ENCODE results near the gene MRPS27. TPM values are rescaled to one million over a fixed set of nuclear protein-coding genes. Genes with fewer than 3 reads are reported as not detected.

The MRPS27 gene
- total and polyA plus RNA-seq, 2 of the 13 experiments (the other 11 are each of a cell fraction or from before 2014, with no cell fraction given): 71.8 to 115 TPM

GRCh38 chr5:72351376-72351775 is 31.3 kb upstream of the MRPS27 start:
- ChIA-PET CTCF (ENCODE audit: low intra/inter-chr PET ratio, low total read pairs) (no interaction called here), POLR2A (no interaction called here)
- H3K9me3 ChIP-seq (ENCODE audit: low read length): no peaks in the 10 kb centered on the region
- no peaks in the 10 kb centered on the region for H3K79me2 ChIP-seq (ENCODE audit: insufficient read depth, low read length)
- H3K4me2 ChIP-seq (ENCODE audit: low read depth, low read length): no peak overlapping the region
- no peak overlapping the region for H3K27ac ChIP-seq (ENCODE audit: extremely low read length, insufficient read depth, low read length)
- no peaks in the 10 kb centered on the region for H3K27me3 ChIP-seq (ENCODE audit: control insufficient read depth in 1 of 2, insufficient read depth in 2 of 2, low read length in 2 of 2)
- H2AFZ ChIP-seq (ENCODE audit: low read length): no peak overlapping the region
- FAIRE-seq (no peak), DNase-seq (ENCODE audit: low spot score) (no peak), ATAC-seq (no peak)
- no peaks in the 10 kb centered on the region; a peak in 2 of 5 replicates for H3K36me3 ChIP-seq (replicated peaks in 1 of 2; ENCODE audit: control insufficient read depth in 1 of 2, insufficient read depth in 2 of 2, low read length in 2 of 2)
- no peak overlapping the region for H3K4me3 ChIP-seq (replicated peaks in 1 of 3; ENCODE audit: insufficient read depth in 1 of 3, low read depth in 2 of 3, low read length in 3 of 3)
- intact Hi-C loops (cut with micrococcal nuclease; ENCODE audit: unreplicated experiment) (no loop called here), in situ Hi-C loops (cut with HindIII; ENCODE audit: extremely low pct_ligation_motif_present, low pct_unique_long_range_greater_than_20kb) (no loop called here)
- H3K4me1 ChIP-seq (ENCODE audit: insufficient read depth, low read length): peaks cover 6% of the 10 kb centered on the region
- no peaks in the 10 kb centered on the region for H4K20me1 ChIP-seq (ENCODE audit: insufficient read depth, low read length)
- H3K9ac ChIP-seq (ENCODE audit: insufficient read depth, low read depth, low read length): no peak overlapping the region
- TF ChIP-seq ATF7 (IDR thresholded peaks at IDR 0.05) (no peak), ATF7 (CRISPR knock-in tag; IDR thresholded peaks at IDR 0.05) (no peak), SSRP1 (CRISPR knock-in tag; IDR thresholded peaks at IDR 0.05) (no peak), ASH2L (IDR thresholded peaks at IDR 0.05; ENCODE audit: insufficient read length, low read depth, low read length) (no peak), ZNF138 (CRISPR knock-in tag; IDR thresholded peaks at IDR 0.05; ENCODE audit: low read depth) (no peak)
- WGBS (ENCODE audit: low lambda C conversion rate): 100% methylated on average over 2 of the region's 2 CpGs
- no TSS peak for BruUV-seq (replicated peaks)

GRCh38 chr5:72347801-72348308 is 27.8 kb upstream of the MRPS27 start:
- 96% methylated on average over 4 of the region's 4 CpGs for WGBS (ENCODE audit: low lambda C conversion rate)
- H3K4me2 ChIP-seq (ENCODE audit: low read depth, low read length): no peak overlapping the region
- in situ Hi-C loops (cut with HindIII; ENCODE audit: extremely low pct_ligation_motif_present, low pct_unique_long_range_greater_than_20kb): no loop called here
- intact Hi-C loops (cut with micrococcal nuclease; ENCODE audit: unreplicated experiment): no loop called here
- no TSS peak for BruUV-seq (replicated peaks)
- H3K4me3 ChIP-seq (replicated peaks in 1 of 3; ENCODE audit: insufficient read depth in 1 of 3, low read depth in 2 of 3, low read length in 3 of 3): no peak overlapping the region
- H4K20me1 ChIP-seq (ENCODE audit: insufficient read depth, low read length): no peaks in the 10 kb centered on the region
- H3K4me1 ChIP-seq (ENCODE audit: insufficient read depth, low read length): peaks cover 13% of the 10 kb centered on the region
- H3K36me3 ChIP-seq (replicated peaks in 1 of 2; ENCODE audit: control insufficient read depth in 1 of 2, insufficient read depth in 2 of 2, low read length in 2 of 2): peaks cover 3 to 11% of the 10 kb centered on the region in 2 experiments; a peak in 3 of 5 replicates
- ChIA-PET CTCF (ENCODE audit: low intra/inter-chr PET ratio, low total read pairs) (no interaction called here), POLR2A (no interaction called here)
- H3K9ac ChIP-seq (ENCODE audit: insufficient read depth, low read depth, low read length): no peak overlapping the region
- no peak overlapping the region for H3K27ac ChIP-seq (ENCODE audit: extremely low read length, insufficient read depth, low read length)
- no peak overlapping the region for H2AFZ ChIP-seq (ENCODE audit: low read length)
- FAIRE-seq: no peak
- H3K9me3 ChIP-seq (ENCODE audit: low read length): no peaks in the 10 kb centered on the region
- ATAC-seq: no peak
- no peak for DNase-seq (ENCODE audit: low spot score)
- no peaks in the 10 kb centered on the region; a peak in 1 of 5 replicates for H3K27me3 ChIP-seq (ENCODE audit: control insufficient read depth in 1 of 2, insufficient read depth in 2 of 2, low read length in 2 of 2)
- H3K79me2 ChIP-seq (ENCODE audit: insufficient read depth, low read length): no peaks in the 10 kb centered on the region
- no peak for TF ChIP-seq SUZ12 (IDR thresholded peaks at IDR 0.05; ENCODE audit: low read depth, low read length)
- TF ChIP-seq JUNB (CRISPR knock-in tag; IDR thresholded peaks at IDR 0.05; ENCODE audit: borderline replicate concordance): no peak
- TF ChIP-seq POGZ (CRISPR knock-in tag; IDR thresholded peaks at IDR 0.05): no peak
- no peak for TF ChIP-seq NR1H2 (CRISPR knock-in tag; IDR thresholded peaks at IDR 0.05; ENCODE audit: borderline replicate concordance, low read depth)
- TF ChIP-seq CREBL2 (CRISPR knock-in tag; IDR thresholded peaks at IDR 0.05; ENCODE audit: borderline replicate concordance): no peak
- TF ChIP-seq ZNF678 (CRISPR knock-in tag; IDR thresholded peaks at IDR 0.05): no peak
- no peak for TF ChIP-seq ZNF207 (IDR thresholded peaks at IDR 0.05; ENCODE audit: borderline replicate concordance)
- no peak for TF ChIP-seq HIVEP1 (CRISPR knock-in tag; IDR thresholded peaks at IDR 0.05)
- no peak for TF ChIP-seq ZSCAN31 (CRISPR knock-in tag; IDR thresholded peaks at IDR 0.05; ENCODE audit: low read depth)
- TF ChIP-seq ZNF24 (IDR thresholded peaks at IDR 0.05): no peak
- TF ChIP-seq ZSCAN22 (CRISPR knock-in tag; IDR thresholded peaks at IDR 0.05): no peak
- TF ChIP-seq KAT7 (CRISPR knock-in tag; IDR thresholded peaks at IDR 0.05; ENCODE audit: borderline replicate concordance): no peak
- TF ChIP-seq DMAP1 (CRISPR knock-in tag; IDR thresholded peaks at IDR 0.05): no peak
- TF ChIP-seq ZNF841 (CRISPR knock-in tag; IDR thresholded peaks at IDR 0.05; ENCODE audit: borderline replicate concordance): no peak
- TF ChIP-seq MED13 (CRISPR knock-in tag; IDR thresholded peaks at IDR 0.05): no peak
- TF ChIP-seq PLRG1 (conservative IDR thresholded peaks at IDR 0.05): no peak
- no peak for TF ChIP-seq SKI (IDR thresholded peaks at IDR 0.05; ENCODE audit: partially characterized antibody)
- TF ChIP-seq SIN3B (IDR thresholded peaks at IDR 0.05; ENCODE audit: low read length): no peak
- TF ChIP-seq ZNF335 (CRISPR knock-in tag; IDR thresholded peaks at IDR 0.05): no peak

Data from HepG2 (cell line).